Suprapubic skin (tissue), 3 donors: ENCODE measurements around the gene CA11.

Experiments
- EP300 ChIP-seq: sonication (generic); formaldehyde crosslinking; IDR thresholded peaks from one replicate; pipeline ENCODE4 v1.6.1; 2017; ENCODE audit warnings: antibody characterized with exemption
- POLR2A ChIP-seq, 2 donors: fragments of 450-650 bp; IDR thresholded peaks; one replicate each; pipeline ENCODE4 v1.6.1; 2017; ENCODE audit warnings: antibody characterized with exemption in 2 of 2, mild to moderate bottlenecking in 2 of 2, moderate library complexity in 2 of 2
- TF ChIP-seq, protein P1 (sequence below), 2 donors: fragments of 200-600 bp in 1 of 2; fragments of 450-650 bp in 1 of 2; sonication (generic) in 1 of 2; IDR thresholded peaks; one replicate each; pipeline ENCODE4 v1.5.1; 2016 to 2019; ENCODE audit warnings: antibody characterized with exemption in 2 of 2, mild to moderate bottlenecking in 1 of 2, moderate library complexity in 1 of 2

DNA sequence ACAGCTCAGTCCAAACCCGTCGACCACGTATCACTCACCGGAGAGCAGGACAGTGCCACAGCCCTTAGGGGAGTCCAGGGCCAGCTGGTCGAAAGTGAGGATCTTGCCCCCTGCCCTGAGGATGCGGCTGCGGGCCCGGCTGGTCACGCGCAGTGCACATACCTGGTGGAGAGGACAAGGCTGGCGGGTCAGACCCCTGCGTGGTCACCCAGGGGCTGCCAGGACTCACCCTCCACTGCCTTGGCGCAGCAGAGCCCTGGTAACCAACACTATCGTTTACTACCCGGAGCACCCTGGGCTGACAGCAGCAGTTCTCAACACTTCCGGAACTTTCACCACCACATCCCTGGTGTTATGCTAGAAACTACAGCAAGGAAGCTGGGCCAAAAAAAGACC, 29.9 kb downstream of the CA11 start:
- TF ChIP-seq, protein P1, sequence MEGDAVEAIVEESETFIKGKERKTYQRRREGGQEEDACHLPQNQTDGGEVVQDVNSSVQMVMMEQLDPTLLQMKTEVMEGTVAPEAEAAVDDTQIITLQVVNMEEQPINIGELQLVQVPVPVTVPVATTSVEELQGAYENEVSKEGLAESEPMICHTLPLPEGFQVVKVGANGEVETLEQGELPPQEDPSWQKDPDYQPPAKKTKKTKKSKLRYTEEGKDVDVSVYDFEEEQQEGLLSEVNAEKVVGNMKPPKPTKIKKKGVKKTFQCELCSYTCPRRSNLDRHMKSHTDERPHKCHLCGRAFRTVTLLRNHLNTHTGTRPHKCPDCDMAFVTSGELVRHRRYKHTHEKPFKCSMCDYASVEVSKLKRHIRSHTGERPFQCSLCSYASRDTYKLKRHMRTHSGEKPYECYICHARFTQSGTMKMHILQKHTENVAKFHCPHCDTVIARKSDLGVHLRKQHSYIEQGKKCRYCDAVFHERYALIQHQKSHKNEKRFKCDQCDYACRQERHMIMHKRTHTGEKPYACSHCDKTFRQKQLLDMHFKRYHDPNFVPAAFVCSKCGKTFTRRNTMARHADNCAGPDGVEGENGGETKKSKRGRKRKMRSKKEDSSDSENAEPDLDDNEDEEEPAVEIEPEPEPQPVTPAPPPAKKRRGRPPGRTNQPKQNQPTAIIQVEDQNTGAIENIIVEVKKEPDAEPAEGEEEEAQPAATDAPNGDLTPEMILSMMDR (IDR thresholded peaks at IDR 0.05): no peak
- TF ChIP-seq EP300 (no peak), POLR2A (IDR thresholded peaks at IDR 0.05) (no peak)
